Measurements from ENCODE around the gene LTK.

- TF ChIP-seq CTCF (conservative IDR thresholded peaks at IDR 0.05; ENCODE audit: low read depth, low read length): no peak
- TF ChIP-seq EZH2phosphoT487 (IDR thresholded peaks at IDR 0.05; ENCODE audit: borderline replicate concordance, low read length): no peak
- TF ChIP-seq EZH2 (IDR thresholded peaks at IDR 0.05; ENCODE audit: low read length, unreplicated experiment): no peak
Observed at GRCh38 chr15:41561777-41562145, 48.1 kb upstream of the LTK start.

All from PC-3 (cell line).